Neural cell (in vitro differentiated cells): ENCODE measurements around the gene FRMD4A. TPM values are rescaled to one million over a fixed set of nuclear protein-coding genes. Genes with fewer than 3 reads are reported as not detected.

ENCODE experiments used
- H2AFZ ChIP-seq: fragments of 200-600, 300-800 bp; sonication (generic), shearing (Covaris generic); 2 replicates; pipeline ENCODE4 v1.6.0; 2014; ENCODE audit warnings: low read depth, mild to moderate bottlenecking, antibody characterized with exemption, low read length, moderate library complexity
- H3F3A ChIP-seq: fragments of 200-600 bp; shearing (Covaris generic); 2 replicates; pipeline ENCODE4 v1.6.1; 2016; ENCODE audit warnings: mild to moderate bottlenecking, moderate library complexity, mixed read lengths, antibody characterized with exemption, low read length; ENCODE audit not compliant: insufficient read depth, poor library complexity, severe bottlenecking
- H3K27ac ChIP-seq: fragments of 200-600, 300-800 bp; sonication (generic), shearing (Covaris generic); 2 replicates; pipeline ENCODE4 v1.5.1; 2014; ENCODE audit warnings: mild to moderate bottlenecking, low read length, moderate library complexity
- H3K27me3 ChIP-seq: fragments of 300-800, 200-600 bp; sonication (generic), shearing (Covaris generic); 2 replicates; pipeline ENCODE4 v1.6.0; 2014; ENCODE audit warnings: mild to moderate bottlenecking, low read depth, low read length, moderate library complexity; ENCODE audit not compliant: insufficient read depth
- H3K36me3 ChIP-seq: fragments of 300-800, 200-600 bp; sonication (generic), shearing (Covaris generic); 2 replicates; pipeline ENCODE4 v1.5.1; 2014; ENCODE audit warnings: mild to moderate bottlenecking, antibody characterized with exemption, low read length, moderate library complexity; ENCODE audit not compliant: insufficient read depth
- H3K4me2 ChIP-seq: fragments of 300-800, 200-600 bp; sonication (generic), shearing (Covaris generic); 2 replicates; pipeline ENCODE4 v1.6.0; 2014; ENCODE audit warnings: mild to moderate bottlenecking, low read length
- H3K4me3 ChIP-seq: fragments of 300-800, 200-600 bp; sonication (generic), shearing (Covaris generic); 2 replicates; pipeline ENCODE4 v1.5.1; 2014; ENCODE audit warnings: mild to moderate bottlenecking, low read length, moderate library complexity
- H3K79me2 ChIP-seq: fragments of 200-600 bp; shearing (Covaris generic); replicated peaks from 2 replicates; pipeline ENCODE4 v1.6.0; 2014; ENCODE audit warnings: mild to moderate bottlenecking, low read length, moderate library complexity; ENCODE audit not compliant: insufficient read depth
- H3K9ac ChIP-seq: fragments of 300-800, 200-600 bp; sonication (generic), shearing (Covaris generic); 2 replicates; pipeline ENCODE4 v1.6.1; 2016; ENCODE audit warnings: mild to moderate bottlenecking, low read length, mixed read lengths
- H3K9me2 ChIP-seq: fragments of 200-600 bp; shearing (Covaris generic); 2 replicates; pipeline ENCODE4 v1.6.1; 2016; ENCODE audit warnings: mild to moderate bottlenecking, low read length, mixed read lengths; ENCODE audit not compliant: insufficient read depth
- H3K9me3 ChIP-seq: fragments of 200-600, 300-800 bp; sonication (generic), shearing (Covaris generic); 2 replicates; pipeline ENCODE4 v1.6.1; 2016; ENCODE audit warnings: mild to moderate bottlenecking, mixed run types, low read length, moderate library complexity, mixed read lengths
- H4K20me1 ChIP-seq: fragments of 200-600 bp; shearing (Covaris generic); 2 replicates; pipeline ENCODE4 v1.6.1; 2016; ENCODE audit warnings: mild to moderate bottlenecking, mixed run types; ENCODE audit not compliant: insufficient read depth
- CTCF ChIP-seq: fragments of 450-650 bp; IDR thresholded peaks from 2 replicates; pipeline ENCODE4 v1.5.1; 2014; ENCODE audit warnings: antibody characterized with exemption, mild to moderate bottlenecking, moderate library complexity; ENCODE audit not compliant: poor library complexity, severe bottlenecking
- EP300 ChIP-seq: fragments of 450-650 bp; conservative IDR thresholded peaks from 2 replicates; pipeline ENCODE4 v1.6.1; 2014; ENCODE audit warnings: antibody characterized with exemption, mild to moderate bottlenecking, moderate library complexity; ENCODE audit not compliant: poor library complexity, severe bottlenecking
- EZH2 ChIP-seq: fragments of 200-600, 300-800 bp; shearing (Covaris generic), sonication (generic); IDR thresholded peaks from 2 replicates; pipeline ENCODE4 v1.6.1; 2014; ENCODE audit warnings: antibody characterized with exemption, low read length, borderline replicate concordance, mild to moderate bottlenecking; ENCODE audit not compliant: insufficient read depth, poor library complexity, severe bottlenecking
- MXI1 ChIP-seq: fragments of 450-650 bp; conservative IDR thresholded peaks from 2 replicates; pipeline ENCODE4 v1.6.1; 2014; ENCODE audit warnings: antibody characterized with exemption, mild to moderate bottlenecking; ENCODE audit not compliant: poor library complexity, severe bottlenecking
- POLR2AphosphoS5 ChIP-seq: IDR thresholded peaks from 2 replicates; pipeline ENCODE4 v1.6.1; 2012
- RAD21 ChIP-seq: fragments of 450-650 bp; conservative IDR thresholded peaks from 2 replicates; pipeline ENCODE4 v1.6.1; 2014; ENCODE audit warnings: antibody characterized with exemption, mild to moderate bottlenecking, moderate library complexity
- REST ChIP-seq: IDR thresholded peaks from 2 replicates; pipeline ENCODE4 v1.6.1; 2012; ENCODE audit warnings: borderline replicate concordance
- SMC3 ChIP-seq: fragments of 450-650 bp; conservative IDR thresholded peaks from 2 replicates; pipeline ENCODE4 v1.6.1; 2014; ENCODE audit warnings: antibody characterized with exemption, mild to moderate bottlenecking, moderate library complexity; ENCODE audit not compliant: poor library complexity
- TAF1 ChIP-seq: IDR thresholded peaks from 2 replicates; pipeline ENCODE4 v1.6.1; 2012; ENCODE audit warnings: low read depth
- polyA plus RNA-seq: library from polyadenylated mRNA; depleted of rRNA; stranded (reverse); fragments of >200 nt; gene quantifications from 2 replicates; pipeline ENCODE4 v1.2.3, GENCODE V29; 2014

FRMD4A gene
- polyA plus RNA-seq, 1 donor from 2014 or later: 36.5 TPM

DNA sequence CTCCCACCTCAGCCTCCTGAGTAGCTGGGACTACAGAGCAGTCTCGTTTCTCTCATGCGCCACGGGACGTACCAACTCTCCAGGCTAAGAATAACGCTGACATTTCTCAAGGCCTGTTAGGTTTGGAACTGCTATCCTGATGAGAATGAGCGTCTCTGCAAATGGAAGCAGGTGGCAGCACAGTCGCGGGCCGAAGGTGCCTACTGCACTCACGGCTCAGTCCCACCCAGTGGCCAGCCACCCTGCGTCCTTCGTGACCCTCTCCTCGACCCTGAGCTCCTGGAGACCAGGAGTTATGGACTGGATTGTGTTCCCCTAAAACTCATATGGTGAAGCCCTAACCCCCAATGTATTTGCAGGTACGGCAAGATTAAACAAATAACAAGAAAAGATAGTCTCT lies 469.8 kb downstream of the FRMD4A start (continued):
- TF ChIP-seq CTCF (no peak), POLR2AphosphoS5 (no peak), SMC3 (no peak), MXI1 (no peak)

GRCh38 chr10:13859979-13860654 lies 470.6 kb downstream of the FRMD4A start:
- Histone ChIP-seq H2AFZ (no peak overlapping the region), H3K36me3 (no peaks in the 10 kb centered on the region), H3K79me2 (peaks cover 7% of the 10 kb centered on the region), H3K27ac (no peak overlapping the region), H3K4me3 (no peak overlapping the region), H3K9me2 (no peaks in the 10 kb centered on the region), H3K9ac (no peak overlapping the region), H4K20me1 (no peaks in the 10 kb centered on the region), H3K4me2 (no peak overlapping the region), H3F3A (no peaks in the 10 kb centered on the region), H3K27me3 (no peaks in the 10 kb centered on the region), H3K9me3 (no peaks in the 10 kb centered on the region)
- no peak for TF ChIP-seq REST
- no peak for TF ChIP-seq EP300
- no peak for TF ChIP-seq RAD21
- TF ChIP-seq EZH2: no peak
- TF ChIP-seq TAF1: no peak
- TF ChIP-seq POLR2AphosphoS5: no peak
- no peak for TF ChIP-seq MXI1
- no peak for TF ChIP-seq CTCF
